ENCODE measurements around the gene TBC1D9.

TBC1D9 gene

DNA sequence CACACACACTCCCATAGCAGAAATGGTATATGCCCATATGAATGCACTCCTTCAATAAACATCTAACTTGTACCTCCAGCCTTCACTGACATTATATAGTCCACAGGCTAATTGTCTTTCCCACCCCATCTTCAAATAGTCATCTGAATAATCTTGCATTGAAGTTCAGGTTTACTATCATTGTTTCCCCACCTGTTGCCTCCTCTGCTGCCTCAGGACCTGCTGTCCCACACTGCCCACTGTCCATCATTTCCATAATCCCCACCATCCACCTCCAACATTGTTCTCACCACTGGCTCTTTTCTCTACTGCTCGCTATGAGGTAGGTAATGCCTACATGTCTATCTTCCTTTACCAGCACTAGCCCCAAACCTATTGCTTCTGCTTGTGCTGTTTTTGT is 66.1 kb downstream of the TBC1D9 start:
- no peak for DNase-seq (ENCODE audit: low read depth)

DNA sequence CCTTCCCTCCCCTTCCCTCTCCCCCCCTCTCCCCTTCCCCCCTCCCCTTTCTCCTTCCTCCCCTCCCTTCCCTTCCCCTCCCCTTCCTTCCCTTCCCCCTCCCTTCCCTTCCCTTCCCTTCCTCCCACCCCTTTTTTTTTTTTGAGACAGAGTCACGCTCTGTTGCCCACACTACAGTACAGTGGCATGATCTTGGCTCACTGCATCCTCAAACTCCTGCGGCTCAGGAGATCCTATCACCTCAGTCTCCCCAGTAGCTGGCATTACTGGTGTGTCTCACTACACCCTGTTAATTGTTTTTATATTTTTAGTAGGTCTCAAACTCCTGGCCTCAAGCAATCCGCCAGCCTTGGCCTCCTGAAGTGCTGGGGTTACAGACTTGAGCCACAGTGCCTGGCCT is 66.6 kb downstream of the TBC1D9 start:
- DNase-seq (ENCODE audit: low read depth) = no peak

DNA sequence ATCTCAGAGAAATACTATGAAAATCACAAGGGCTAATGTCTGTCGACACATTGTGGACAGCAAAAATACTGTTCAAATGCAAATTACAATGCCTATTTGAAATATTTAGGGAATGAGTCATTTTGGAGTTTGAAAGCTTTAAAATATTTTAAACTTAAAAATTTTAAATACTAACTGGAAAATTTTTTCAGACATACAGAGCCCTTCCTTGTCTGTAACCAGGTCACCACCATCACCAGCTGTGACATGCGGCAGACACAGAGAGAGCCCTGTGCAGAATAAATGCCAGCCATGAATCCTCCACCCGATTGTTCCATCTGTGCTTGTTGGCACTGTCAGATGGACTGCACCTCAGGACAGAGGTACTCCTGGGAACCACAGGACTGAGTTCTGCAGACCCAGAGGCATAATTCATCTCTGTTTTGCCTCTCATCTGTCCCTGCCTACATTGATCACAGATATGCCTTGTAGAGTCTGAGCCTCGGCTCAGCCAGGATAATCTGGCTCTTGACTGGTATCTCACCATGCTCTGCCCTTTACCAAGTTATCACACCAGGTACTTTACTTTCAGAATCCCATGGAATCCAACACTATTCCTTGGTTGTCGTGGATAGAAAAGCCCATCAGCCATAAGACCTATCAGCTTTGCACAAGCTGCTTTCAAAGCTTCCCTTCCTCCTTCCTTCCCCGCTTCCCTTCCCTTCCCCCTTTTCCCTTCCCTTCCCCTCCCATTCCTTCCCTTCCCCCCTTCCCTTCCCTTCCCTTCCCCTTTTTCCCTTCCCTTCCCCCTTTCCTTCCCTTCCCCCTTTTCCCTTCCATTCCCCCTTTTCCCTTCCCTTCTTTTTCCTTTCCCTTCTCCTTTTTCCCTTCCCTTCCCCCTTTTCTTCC is 67.2 kb downstream of the TBC1D9 start:
- DNase-seq (ENCODE audit: low read depth) = no peak

DNA sequence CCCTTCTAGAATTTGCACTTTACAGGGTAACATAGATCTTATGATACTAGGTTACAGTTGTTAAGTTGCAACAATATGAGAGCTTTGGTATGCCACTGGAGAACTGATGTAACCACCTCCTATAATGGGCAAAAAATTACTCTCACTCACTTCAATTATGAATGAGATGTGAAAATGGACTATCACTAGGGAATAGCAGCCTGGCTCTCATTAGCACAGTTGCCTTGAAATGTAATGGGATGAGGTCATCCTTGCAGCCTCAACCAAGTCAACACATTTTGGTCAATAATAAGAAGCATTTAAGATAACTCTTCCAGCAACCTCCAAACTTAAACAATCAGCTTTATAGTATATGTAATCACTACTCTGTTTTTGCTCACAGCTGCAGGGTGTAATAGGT is 69.4 kb downstream of the TBC1D9 start:
- DNase-seq (ENCODE audit: low read depth) = no peak

DNA sequence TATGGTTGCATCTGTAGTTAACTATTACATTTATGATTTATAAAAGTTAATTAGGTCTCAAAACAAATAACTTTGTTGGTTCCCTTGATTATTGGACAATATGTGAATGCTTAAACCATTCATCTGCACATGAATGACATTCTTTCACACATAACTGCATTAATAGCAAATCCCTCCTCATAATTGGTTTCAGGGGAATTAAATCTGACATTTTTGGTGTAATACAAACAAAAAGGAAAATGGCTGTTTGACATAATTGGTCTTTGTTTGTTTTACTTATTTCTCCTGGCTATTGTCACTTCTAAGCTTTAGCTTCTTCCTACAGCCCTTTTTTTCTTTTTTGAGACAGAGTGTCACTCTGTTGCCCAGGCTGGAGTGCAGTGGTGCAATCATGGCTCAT is 71.9 kb downstream of the TBC1D9 start:
- no peak for DNase-seq (ENCODE audit: low read depth)

DNA sequence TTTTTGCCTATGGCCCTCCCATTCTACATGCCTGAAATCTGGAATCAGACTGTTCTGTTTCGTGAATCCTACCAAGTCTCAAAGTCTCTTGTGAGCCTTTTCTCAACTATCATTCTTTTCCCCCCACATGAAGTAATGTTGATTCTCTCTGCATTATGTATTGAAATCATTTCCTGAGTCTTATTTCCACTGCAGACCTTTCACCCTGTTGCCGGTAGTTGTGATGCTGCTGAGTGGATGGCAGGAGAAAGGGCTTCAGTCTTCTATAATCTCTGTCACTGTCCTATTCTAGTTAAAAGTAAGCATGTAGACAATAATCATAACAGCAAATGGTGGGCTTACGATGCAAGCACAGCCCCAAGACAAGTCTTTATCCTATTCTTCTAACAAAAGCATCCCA is 75.0 kb downstream of the TBC1D9 start:
- no peak for DNase-seq (ENCODE audit: low read depth)

DNA sequence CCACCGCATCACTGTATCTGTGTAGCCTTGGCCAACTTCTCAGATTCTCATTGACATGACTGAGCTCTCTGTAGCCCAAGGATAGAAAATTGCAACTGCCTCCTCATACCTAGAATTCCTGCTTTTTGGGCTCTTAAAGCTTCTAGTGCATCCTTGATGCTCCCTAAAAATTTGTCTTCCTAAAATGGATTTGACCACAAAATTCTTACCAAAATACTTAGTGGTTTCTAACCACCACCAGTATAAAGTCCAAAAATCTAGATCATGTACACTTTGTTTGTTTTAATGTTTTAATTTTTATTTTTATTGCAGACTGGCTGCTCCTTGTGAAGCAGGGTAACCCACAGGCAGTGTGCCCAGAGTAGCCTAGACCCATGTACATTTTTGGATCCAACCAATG is 75.5 kb downstream of the TBC1D9 start:
- no peak for DNase-seq (ENCODE audit: low read depth)

DNA sequence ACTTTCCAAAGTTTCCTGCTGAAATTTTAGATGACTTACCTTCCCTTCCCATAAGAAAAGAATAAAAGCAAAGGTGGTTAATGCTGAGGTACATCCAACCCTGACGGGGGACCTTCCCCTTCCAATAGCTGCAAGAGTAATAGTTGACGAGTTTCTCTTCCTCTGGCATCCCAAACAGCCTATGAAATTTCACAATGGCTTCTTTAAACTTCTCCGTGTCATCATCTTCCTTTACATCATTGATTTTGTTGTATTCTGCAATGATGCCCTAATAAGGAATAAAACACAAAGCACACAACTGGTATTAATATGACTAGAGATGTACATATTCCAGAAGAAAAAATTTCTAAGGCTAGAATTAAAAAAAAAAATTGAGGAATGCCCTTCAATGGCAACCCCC is 76.6 kb downstream of the TBC1D9 start:
- no peak for DNase-seq (ENCODE audit: low read depth)

DNA sequence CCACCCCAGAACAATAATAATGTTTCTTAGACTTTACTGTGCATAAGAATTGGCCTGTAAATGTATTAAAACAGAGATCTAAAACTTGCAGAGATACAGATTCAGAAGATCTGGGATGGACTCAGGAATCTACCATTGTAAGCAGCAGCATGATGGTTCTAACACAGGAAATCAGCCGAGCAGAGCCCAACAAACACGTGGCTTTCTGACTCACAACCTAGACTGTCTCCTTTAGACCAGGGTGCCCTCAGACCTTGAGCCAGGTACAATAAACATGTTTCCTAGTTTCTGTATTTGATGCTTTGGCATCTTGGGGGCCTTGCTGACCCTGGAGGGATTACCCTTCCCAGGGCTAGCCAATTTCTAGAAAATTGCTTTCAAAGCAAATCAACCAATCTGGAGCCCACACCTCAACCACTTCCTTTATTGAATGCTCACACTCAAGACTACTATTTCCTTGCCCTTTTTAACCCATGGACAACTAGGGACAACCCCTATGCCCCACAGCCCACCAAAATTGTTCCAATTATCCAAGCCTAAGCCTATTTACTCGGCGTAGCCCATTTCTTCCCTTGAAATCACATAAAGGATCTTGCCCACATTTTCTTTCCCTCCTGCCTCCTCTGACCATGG is 80.5 kb downstream of the TBC1D9 start:
- DNase-seq (ENCODE audit: low read depth) = no peak

DNA sequence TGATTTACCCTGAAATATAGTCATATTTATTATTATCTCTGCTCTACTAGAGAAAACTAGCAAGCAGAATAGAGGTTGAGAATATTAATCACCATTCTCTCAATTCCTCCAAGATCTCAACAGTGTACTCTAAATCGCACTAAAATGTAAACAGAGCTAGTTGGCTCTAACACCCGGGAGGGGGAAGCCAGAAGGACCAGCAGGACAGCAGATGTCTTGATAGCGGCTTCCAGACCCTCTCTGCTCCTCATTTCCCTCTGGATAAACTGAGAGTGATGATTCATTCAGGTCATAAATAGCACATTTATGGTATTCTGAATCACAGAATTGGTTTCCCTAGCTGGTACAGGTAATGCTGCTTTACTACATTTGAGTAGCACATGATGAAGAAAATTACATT is 82.5 kb downstream of the TBC1D9 start:
- no peak for DNase-seq (ENCODE audit: low read depth)

DNA sequence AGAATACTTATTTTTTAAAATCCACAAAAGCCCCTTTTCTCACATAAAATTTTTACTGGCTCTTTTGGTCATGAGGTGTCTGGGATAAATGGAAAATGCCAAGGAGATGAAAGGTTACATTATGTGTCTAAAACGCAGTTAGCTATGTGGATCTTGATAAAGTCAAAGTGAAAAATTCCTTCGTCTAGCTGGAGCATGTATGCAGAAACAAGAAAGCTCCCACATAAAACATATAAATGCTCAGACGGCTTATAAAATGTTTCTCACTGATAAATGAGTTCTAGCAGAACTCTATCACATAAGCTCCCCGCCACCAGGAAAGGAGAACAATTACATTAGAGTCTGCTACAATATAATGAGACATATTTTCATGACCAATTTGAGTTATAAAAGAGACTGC is 83.8 kb downstream of the TBC1D9 start:
- DNase-seq (ENCODE audit: low read depth) = no peak

DNA sequence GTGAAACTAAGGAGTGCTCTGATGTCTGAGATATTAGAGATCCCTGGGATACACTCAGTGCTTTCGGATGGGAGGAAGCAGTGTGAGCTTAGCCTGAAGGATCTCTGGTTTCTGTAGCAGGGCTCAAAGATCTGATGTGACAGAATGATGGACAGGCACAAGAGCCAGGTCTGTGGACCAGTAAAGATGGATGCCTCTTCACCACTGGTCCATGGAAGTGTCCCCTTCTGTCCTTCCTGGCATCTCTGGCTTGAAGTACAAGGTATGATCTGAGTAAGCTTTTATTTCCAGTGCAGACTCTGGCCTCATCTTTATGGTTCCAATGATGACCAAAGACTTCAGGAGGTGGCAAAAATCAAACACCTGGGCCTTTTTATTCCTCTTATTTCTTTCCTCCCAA is 88.1 kb downstream of the TBC1D9 start:
- DNase-seq (ENCODE audit: low read depth) = no peak

DNA sequence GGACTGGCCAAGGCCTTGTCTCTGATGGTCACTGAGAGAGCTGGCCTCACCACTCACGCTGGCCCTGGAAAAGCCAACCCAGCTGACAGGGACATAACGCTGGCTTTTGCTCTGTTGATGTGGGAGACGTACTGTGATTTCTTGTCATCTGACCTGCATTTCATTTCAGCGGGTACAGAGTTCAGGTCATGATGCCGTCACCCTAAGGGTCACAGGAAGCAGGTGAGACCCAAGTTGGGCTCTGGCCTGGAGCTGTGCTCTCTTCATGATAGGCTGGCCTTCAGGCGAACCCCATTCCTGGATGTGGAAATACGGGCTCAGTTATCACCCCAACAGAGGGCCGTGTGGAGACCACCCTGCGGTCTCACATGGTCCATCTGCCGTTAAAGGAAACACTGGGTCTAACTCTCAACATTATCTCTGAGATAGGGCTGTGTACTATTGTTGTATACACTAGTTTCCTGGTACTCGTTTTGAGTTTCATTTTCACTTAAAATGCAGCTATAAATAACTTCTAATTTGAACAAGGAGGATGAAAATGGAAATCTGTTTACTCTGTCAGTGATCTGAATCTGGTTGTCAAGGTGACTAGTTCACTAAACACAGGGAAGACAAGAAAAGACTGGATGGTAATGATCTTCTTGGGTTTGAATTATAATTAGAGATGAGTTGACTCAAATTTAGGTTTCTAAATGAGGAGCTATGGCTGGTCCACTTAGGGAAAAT is 89.1 kb downstream of the TBC1D9 start:
- no peak for DNase-seq (ENCODE audit: low read depth)

DNA sequence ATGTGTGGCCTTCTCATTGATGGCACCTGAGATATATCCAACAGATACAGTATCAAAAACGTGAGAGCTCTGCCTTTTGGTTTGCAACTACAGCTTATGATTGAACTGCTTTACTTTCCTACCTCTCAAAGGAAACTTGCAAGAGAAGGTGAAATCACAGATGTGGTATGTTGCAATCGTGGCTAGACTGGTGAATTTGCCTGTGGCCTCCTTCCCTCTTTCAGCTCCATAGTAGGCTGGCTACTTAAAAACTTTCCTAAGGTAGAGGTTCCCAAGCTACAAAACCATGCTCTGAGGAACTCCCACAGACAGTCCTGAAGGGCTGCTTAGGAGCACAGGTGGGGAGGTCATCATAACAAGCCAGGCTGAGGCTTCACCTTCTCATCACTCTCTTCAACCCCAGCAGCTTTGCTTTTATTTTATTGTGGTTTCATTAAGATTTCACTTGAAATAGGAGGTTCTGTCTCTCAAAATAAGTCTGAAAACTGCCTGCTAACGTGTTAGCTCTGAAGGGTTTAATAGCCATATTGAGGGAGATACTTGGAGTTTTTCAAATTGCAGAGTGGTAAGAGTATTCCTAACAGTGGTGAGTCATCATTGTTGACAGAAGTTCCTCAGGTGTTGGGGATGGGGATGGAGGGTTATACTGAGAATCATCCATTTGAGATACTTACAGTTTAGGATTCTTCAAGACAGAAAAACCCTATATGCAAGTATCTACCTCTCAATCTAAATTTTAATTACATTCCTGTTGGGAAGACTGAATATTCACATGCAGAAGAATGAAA is 93.9 kb downstream of the TBC1D9 start:
- DNase-seq (ENCODE audit: low read depth) = no peak

DNA sequence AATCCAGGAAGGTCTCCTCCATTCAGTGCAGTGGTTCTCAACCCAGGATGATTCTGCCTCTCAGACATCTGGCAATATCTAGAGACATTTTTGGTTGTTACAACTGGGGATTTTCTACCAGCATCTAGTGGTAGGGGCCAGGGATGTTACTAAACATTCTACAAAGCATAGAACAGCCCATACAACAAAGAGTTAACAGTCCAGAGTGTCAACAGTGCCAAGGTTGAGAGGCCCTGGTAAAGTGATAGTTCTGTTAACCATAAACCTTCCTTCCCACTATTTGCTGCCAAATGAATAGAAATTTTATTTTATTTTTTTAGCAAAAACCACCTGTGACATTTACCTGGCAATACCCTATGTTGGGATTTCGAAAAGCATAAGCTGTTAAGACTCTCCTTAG is 94.6 kb downstream of the TBC1D9 start:
- no peak for DNase-seq (ENCODE audit: low read depth)

DNA sequence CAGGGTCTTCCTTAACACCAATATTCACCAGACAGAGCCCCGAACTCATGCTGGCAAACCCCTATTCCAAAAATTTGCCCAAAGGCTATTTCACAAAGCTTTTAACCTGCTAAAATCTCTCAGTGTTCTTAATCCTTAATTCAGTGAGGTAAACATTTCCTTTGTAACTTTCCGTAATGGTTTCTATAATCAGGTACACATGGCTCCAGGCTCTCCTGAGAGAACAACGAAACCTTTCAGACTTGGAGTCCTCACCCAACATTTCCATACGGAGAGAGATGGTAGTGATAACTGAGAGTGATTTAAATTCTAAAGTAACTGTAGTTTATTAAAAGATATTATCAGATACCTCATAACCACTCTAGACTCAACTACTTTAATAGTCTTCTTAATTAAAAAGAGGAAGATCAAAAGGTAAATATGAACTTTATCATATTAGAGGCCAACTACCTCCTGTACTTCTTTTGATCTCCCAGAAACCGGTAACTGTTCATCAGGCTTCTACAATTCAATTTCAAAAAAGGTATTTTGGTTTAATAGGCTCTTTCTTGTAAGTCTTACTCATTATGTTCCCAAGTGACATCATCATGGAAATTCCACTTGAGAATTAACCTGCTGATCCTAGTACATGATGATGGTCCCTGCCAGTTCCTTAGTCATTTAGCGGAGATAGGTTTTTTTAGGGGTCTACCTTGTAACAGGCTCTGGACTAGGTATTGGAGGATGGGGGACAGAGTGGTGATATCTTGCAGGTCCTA is 96.1 kb downstream of the TBC1D9 start:
- DNase-seq (ENCODE audit: low read depth) = no peak

DNA sequence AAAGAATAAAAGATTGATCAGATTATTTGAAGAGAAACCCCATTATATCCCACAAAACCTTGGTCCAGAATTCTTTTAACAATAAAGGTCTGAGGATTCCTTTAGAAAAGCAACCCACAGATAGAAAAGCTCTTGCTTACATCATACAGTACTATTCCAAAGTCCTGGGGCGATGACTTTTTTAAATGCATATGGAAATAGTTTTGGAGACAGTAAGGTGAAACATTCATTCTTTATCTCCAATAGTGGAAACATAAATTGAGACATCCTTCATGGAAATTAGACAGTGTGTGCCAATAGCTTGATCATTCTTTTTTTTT is 101.7 kb downstream of the TBC1D9 start:
- no peak for DNase-seq (ENCODE audit: low read depth)

DNA sequence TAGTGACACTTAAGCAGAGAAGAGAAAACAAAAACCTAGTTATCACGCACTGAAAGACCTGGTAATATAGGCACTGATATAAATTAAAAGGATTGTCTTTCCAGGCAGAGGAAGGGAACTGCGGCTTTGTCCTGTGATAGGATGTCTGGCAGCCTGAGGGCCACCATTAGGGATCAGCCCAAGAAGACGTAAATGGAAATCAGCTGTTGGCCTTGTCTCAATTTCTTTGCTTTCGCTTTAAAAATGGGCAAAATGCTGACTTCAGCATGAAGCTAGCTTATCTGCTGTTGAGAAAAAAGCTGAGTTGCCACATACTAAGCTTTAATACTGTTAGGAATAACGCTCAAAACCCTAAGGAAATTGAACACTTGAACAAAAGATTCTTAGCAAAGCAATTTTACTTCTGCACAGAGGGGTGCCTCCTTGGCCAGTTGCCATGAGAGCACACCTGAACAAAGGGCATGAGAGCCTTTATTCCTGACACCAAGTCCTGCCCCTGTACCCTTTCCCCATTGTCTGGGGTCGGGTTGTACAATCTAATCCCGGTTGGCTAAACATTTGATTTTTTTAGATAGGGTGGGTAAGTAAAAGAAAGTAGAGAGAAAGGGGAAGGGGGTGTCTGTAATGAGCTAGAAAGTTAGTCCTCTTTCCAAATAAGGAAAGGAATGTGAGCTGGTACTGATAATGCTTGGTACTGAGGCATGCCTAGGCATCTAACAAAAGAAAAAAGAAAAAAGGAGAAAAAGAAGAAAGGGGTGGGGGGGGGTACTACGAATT is 102.3 kb downstream of the TBC1D9 start:
- DNase-seq (ENCODE audit: low read depth) = no peak

DNA sequence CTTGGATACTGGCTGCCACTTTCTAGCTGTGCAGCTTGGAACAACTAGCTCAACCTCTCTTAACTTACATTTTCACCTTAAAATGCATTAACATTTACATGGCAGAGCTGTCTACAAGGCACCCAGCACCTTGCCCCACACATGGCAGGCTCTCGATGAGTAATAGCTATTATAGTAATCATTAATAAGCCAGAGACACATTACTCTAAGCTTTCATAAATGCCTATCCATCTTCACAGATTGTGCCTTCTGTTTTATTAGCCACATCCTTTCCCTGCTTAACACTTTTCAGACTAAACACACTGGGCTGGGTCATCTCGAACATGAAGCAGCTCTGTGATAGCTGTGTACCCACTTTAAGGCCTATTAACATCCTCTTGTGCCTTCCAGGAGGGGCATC is 103.6 kb downstream of the TBC1D9 start:
- DNase-seq (ENCODE audit: low read depth) = no peak

DNA sequence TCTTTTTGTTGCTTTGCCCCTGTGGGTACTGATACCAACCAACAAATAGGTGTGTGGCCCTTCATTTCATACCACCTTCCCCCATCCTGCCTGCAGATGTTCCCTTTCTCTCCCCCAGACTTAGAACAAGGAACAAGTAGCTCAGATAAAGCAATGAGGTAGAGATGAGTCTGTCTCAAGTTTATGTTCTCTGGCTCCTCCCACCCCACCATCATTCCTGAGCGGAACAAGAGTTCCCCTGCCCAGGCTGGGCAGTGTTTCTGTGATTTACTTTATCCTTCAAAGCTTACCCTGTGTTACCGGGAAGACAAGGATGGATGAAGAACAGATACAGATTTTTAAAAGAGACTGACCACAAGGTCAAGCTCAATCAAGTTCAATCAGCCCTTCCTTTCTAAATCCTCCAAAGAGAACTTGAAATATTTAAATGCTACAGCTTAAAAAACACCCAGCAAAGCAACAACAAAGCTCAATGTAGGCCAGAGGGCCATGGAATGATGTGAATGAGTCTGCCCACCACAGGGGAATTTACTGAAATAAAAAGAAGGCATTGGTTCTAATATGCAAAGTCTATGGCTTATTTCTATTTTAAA is 107.4 kb downstream of the TBC1D9 start:
- no peak for DNase-seq (ENCODE audit: low read depth)
